ENCODE measurements around the gene CCL19.

Gene CCL19

GRCh38 chr9:34669809-34670562 lies 21.1 kb downstream of the CCL19 start:
- no peak overlapping the region for H3K27ac ChIP-seq
- no peak for TF ChIP-seq ZFX (IDR thresholded peaks at IDR 0.05)

GRCh38 chr9:34665381-34666250 lies 25.5 kb downstream of the CCL19 start:
- no peak for TF ChIP-seq CTCF (conservative IDR thresholded peaks at IDR 0.05)
- no peak for TF ChIP-seq ZFX (IDR thresholded peaks at IDR 0.05)
- H3K27ac ChIP-seq: peak overlapping the region; percentile 78

GRCh38 chr9:34665067-34665380 lies 26.1 kb downstream of the CCL19 start:
- H3K27ac ChIP-seq: peak overlapping the region; percentile 78
- TF ChIP-seq ZFX (IDR thresholded peaks at IDR 0.05): no peak
- TF ChIP-seq CTCF (conservative IDR thresholded peaks at IDR 0.05): no peak

GRCh38 chr9:34664281-34665066 lies 26.6 kb downstream of the CCL19 start:
- H3K27ac ChIP-seq: peak overlapping the region; percentile 78
- TF ChIP-seq ZFX (IDR thresholded peaks at IDR 0.05) (no peak), CTCF (conservative IDR thresholded peaks at IDR 0.05) (peak; percentile 92)

- H3K27ac ChIP-seq: no peak overlapping the region
- no peak for TF ChIP-seq ZFX (IDR thresholded peaks at IDR 0.05)
- no peak for TF ChIP-seq CTCF (conservative IDR thresholded peaks at IDR 0.05)
Measured at GRCh38 chr9:34663303-34663605, 27.8 kb downstream of the CCL19 start.

GRCh38 chr9:34662526-34663302 lies 28.4 kb downstream of the CCL19 start, which contains the start of gene CCL27:
TSS of gene CCL27 (minus strand) at chr9:34662657. CDS start at chr9:34662633, 24 bp downstream.
- TF ChIP-seq ZFX (IDR thresholded peaks at IDR 0.05): no peak
- no peak for TF ChIP-seq CTCF (conservative IDR thresholded peaks at IDR 0.05)
- H3K27ac ChIP-seq: no peak within 1 kb of the TSS

GRCh38 chr9:34659592-34660253 lies 31.4 kb downstream of the CCL19 start:
- H3K27ac ChIP-seq: no peak overlapping the region
- no peak for TF ChIP-seq ZFX (IDR thresholded peaks at IDR 0.05)
- TF ChIP-seq CTCF (conservative IDR thresholded peaks at IDR 0.05): no peak
